Activated CD4-positive, alpha-beta memory T cell treated with anti-CD3 and anti-CD28 coated beads, Interleukin-2, amount 10 ng/mL, durations not matched to agents 7 days and 5 days (primary cell): ENCODE measurements around the gene MSH3. TPM values are rescaled to one million over a fixed set of nuclear protein-coding genes. Genes with fewer than 3 reads are reported as not detected.
"Not testable (repeated sequence)": the region's sequence is repeated elsewhere in the genome, so short reads cannot be mapped to it uniquely, and the experiment has no call there.

Source experiments
- CTCF ChIA-PET: fragments of 350-600 bp; sonication (Branson Sonifier 250); formaldehyde crosslinking; loops from one replicate; lab custom pipeline; 2021; ENCODE audit warnings: antibody characterized with exemption, inconsistent platforms; lab: Charles Lee
- POLR2A ChIA-PET: fragments of 350-600 bp; sonication (Branson Sonifier 250); formaldehyde crosslinking; loops from one replicate; lab custom pipeline; 2021; ENCODE audit warnings: antibody characterized with exemption; lab: Charles Lee
- DNase-seq: peaks from one replicate; pipeline ENCODE4 v3.0.0-alpha.2; 2020
- H3K27ac Mint-ChIP-seq: one replicate; pipeline ENCODE4 v1.8.0; 2021; ENCODE audit warnings: mild to moderate bottlenecking, mixed read lengths
- H3K27me3 Mint-ChIP-seq: one replicate; pipeline ENCODE4 v1.8.0; 2021; ENCODE audit warnings: mixed read lengths
- H3K36me3 Mint-ChIP-seq: one replicate; pipeline ENCODE4 v1.8.0; 2021; ENCODE audit warnings: low read depth, mixed read lengths
- H3K4me1 Mint-ChIP-seq: one replicate; pipeline ENCODE4 v1.8.0; 2021; ENCODE audit warnings: mixed read lengths
- H3K4me3 Mint-ChIP-seq: one replicate; pipeline ENCODE4 v1.8.0; 2021; ENCODE audit warnings: mild to moderate bottlenecking, mixed read lengths
- H3K9me3 Mint-ChIP-seq: one replicate; pipeline ENCODE4 v1.8.0; 2021; ENCODE audit warnings: mixed read lengths
- total RNA-seq, 2 experiments: library from RNA; stranded (reverse); gene quantifications; one replicate each; pipeline ENCODE4 v1.2.3, GENCODE V29; 2021

Gene MSH3
- total RNA-seq, 2 experiments from 2014 or later = 20.1 to 21.2 TPM

DNA sequence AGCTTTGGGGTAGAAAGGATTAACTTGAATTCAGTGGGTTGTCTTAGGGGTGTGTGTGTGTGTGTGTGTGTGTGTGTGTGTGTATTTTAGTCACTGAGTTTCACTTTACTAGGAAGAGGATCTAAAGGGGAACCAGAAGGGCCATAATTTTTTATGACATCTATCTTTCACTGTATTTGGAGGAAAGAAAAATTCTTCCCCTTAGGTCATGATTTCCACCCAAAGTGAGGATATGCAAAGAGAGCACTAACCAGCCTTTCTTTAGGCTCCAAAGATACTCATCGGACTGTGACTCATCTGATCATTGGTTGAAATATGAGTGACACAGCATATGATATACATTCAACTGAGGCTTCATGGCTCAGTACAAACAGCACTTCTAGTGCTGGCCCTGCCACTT, 230.5 kb downstream of the MSH3 start:
- Mint-ChIP-seq H3K36me3 (peaks cover 23% of the 10 kb centered on the region), H3K4me1 (peaks cover 12% of the 10 kb centered on the region), H3K27me3 (no peaks in the 10 kb centered on the region), H3K27ac (no peak overlapping the region), H3K9me3 (peaks cover 2% of the 10 kb centered on the region), H3K4me3 (no peak overlapping the region)
- ChIA-PET POLR2A (no interaction called here), CTCF (no interaction called here)
- DNase-seq = no peak

DNA sequence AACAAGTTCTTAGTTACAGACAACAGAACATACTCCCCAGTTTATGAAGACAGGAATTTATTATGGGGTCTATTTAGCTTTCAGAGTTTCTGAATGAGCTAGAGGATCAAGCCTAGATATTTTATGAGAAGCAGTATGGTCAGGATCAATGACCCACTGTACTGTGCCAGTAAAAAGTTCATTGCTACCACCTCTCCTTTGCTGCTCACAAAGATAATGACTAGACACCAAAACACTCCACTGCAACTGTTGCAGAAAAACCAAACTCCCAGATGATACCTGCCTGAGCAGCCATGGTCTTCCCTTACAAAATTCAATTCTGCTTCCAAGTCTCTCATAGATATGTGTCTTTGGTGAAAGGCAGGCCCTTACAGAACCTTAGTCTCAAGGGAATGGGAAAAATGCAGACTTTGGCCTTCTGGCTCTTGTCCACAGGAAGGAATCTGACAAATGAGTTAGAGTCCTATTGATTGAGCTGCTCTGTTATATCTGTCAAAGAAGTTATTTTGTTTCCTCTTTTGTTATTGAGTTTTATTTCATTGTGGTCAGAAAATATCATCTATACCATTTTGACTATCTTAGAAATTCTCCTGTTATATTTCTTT, 231.0 kb downstream of the MSH3 start:
- ChIA-PET CTCF (no interaction called here), POLR2A (no interaction called here)
- peaks cover 25% of the 10 kb centered on the region for H3K36me3 Mint-ChIP-seq
- DNase-seq = no peak
- no peak overlapping the region for H3K27ac Mint-ChIP-seq
- no peak overlapping the region for H3K4me3 Mint-ChIP-seq
- H3K9me3 Mint-ChIP-seq = peaks cover 3% of the 10 kb centered on the region
- no peaks in the 10 kb centered on the region for H3K27me3 Mint-ChIP-seq
- H3K4me1 Mint-ChIP-seq = peaks cover 12% of the 10 kb centered on the region

DNA sequence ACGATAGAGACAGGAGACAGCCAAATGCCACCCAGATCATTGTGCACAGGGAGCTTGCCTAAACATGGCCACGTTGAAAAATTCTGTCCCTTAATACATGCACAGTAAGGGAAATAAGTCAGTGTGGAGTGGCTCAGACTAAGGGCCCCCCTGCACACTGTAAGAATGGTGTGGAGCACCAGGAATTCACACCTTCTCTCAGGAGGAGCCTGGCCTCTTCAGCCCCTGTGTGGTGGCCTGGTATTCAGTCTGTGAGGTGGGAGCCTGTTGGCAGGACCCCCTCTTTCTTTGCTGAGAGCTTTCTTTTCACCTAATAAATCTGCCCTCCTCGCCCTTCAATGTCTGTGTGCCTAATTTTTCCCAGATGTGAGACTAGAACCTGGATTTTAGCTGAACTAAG, 239.6 kb downstream of the MSH3 start:
- H3K27ac Mint-ChIP-seq = no peak overlapping the region
- DNase-seq = no peak
- POLR2A ChIA-PET = no interaction called here
- no peak overlapping the region for H3K4me3 Mint-ChIP-seq
- no peaks in the 10 kb centered on the region for H3K4me1 Mint-ChIP-seq
- peaks cover 3% of the 10 kb centered on the region for H3K9me3 Mint-ChIP-seq
- CTCF ChIA-PET = no interaction called here
- no peaks in the 10 kb centered on the region for H3K27me3 Mint-ChIP-seq
- peaks cover 14% of the 10 kb centered on the region for H3K36me3 Mint-ChIP-seq

DNA sequence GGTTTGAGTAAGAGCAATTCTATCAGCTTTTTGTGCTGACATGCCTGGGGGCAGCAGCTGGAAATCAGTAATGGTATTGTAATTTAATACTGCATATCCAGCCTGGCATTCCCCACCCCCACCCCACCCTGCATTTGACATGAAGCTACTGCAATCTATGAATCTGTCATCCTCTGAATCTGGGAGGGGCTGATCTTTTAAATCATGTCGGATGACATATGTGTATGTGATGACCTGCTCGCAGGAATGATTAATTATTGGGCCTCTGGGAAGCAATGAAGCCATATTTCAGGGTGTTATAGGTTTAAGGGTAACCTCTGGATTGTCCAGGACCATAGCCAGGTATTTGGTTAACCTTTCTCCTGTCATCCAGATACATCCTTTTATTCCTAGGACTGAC, 241.1 kb downstream of the MSH3 start:
- Mint-ChIP-seq H3K4me1 (no peaks in the 10 kb centered on the region), H3K4me3 (no peak overlapping the region), H3K27me3 (no peaks in the 10 kb centered on the region), H3K27ac (no peak overlapping the region), H3K9me3 (peaks cover 2% of the 10 kb centered on the region), H3K36me3 (peaks cover 9% of the 10 kb centered on the region)
- ChIA-PET CTCF (no interaction called here), POLR2A (no interaction called here)
- no peak for DNase-seq

DNA sequence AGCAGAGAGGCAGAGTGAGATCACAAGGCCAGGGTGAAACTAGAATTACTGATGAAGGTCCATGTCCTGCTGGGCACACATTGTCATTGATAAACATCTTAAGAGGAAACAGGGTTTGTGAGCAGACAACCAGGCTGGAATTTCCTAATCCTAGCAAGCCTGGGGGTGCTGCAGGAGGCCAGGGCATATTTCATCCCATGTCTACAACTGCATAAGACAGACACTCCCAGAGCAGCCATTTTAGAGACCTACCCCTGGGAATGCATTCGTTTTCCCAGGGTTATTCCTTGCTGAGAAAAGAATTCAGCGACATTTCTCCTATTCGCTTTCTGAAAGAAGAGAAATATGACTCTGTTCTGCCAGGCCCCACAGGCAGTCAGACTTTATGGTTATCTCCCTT, 248.2 kb downstream of the MSH3 start:
- CTCF ChIA-PET, H3K4me1 Mint-ChIP-seq, H3K27me3 Mint-ChIP-seq, H3K4me3 Mint-ChIP-seq, POLR2A ChIA-PET, H3K9me3 Mint-ChIP-seq, DNase-seq, H3K27ac Mint-ChIP-seq: not testable (repeated sequence)
- H3K36me3 Mint-ChIP-seq = peaks cover 13% of the 10 kb centered on the region

DNA sequence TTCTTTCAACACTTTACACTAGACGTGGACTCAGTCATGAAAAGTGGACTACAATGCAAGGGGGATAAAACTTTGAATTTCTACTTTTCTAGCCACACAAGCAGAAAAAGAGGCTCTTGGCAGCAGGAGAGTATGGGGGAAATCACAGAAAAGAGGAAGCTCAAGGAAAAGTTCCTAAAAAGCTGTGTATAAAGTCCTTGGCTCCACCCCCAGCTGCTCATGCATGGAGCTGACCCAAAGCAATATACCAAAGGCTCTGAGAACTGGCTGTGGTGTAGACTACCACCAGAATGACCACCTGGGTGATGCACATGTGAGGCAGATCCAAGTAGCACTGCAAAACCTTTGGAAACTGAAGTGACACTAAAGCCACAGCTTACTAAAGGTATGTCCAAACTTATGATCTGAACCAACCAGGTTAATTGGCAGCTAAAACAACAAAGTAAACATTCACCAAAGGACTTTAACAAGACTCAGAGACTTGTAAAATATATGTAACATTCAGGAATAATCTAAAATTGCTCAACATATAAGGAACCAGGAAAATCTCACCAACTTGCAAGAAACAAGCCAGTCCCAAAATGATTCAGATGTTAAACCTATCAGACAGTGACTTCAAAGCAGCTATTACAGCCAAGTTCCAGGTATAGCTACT, 250.2 kb downstream of the MSH3 start:
- H3K27me3 Mint-ChIP-seq = no peaks in the 10 kb centered on the region
- H3K36me3 Mint-ChIP-seq = peaks cover 13% of the 10 kb centered on the region
- ChIA-PET CTCF (no interaction called here), POLR2A (no interaction called here)
- no peaks in the 10 kb centered on the region for H3K4me1 Mint-ChIP-seq
- peaks cover 9% of the 10 kb centered on the region for H3K9me3 Mint-ChIP-seq
- no peak overlapping the region for H3K4me3 Mint-ChIP-seq
- DNase-seq = no peak
- H3K27ac Mint-ChIP-seq = no peak overlapping the region

DNA sequence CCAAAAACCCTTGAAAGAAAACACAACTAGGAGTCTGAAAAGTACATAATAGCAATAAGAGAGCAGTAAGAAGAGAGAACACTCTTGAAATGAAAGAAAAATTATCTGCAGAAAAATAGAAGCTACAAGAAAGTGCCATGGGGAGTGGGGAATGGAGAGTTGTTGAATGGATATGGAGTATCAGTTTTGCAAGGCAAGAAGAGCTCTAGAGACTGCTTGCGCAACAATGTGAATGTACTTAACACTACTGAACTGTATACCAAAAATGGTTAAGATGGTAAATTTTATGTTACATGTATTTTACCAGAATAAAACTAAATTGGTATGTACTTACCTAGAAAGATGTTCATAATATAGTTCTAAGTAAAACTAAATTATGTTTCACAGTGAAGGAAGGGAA, 251.0 kb downstream of the MSH3 start:
- no peak overlapping the region for H3K27ac Mint-ChIP-seq
- H3K4me1 Mint-ChIP-seq = no peaks in the 10 kb centered on the region
- peaks cover 9% of the 10 kb centered on the region for H3K9me3 Mint-ChIP-seq
- POLR2A ChIA-PET = no interaction called here
- no peak overlapping the region for H3K4me3 Mint-ChIP-seq
- no peak for DNase-seq
- peaks cover 13% of the 10 kb centered on the region for H3K36me3 Mint-ChIP-seq
- CTCF ChIA-PET = no interaction called here
- no peaks in the 10 kb centered on the region for H3K27me3 Mint-ChIP-seq

DNA sequence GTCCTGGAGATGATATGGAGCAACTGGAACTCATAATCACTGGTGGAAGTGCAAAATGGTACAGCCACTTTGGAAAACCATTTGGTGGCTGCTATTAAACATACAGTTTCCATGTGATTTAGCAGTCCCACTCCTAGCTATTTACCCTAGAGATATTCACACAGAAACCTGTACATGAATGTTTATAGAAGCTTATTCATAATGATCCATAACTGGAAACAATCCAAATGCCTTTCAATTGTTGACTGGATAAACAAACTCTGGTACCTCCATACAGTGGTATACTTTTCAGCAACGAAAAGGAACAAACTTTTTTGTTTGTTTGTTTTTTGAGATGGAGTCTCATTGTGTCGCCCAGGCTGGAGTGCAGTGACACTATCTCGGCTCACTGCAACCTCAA, 258.0 kb downstream of the MSH3 start:
- no peaks in the 10 kb centered on the region for H3K36me3 Mint-ChIP-seq
- CTCF ChIA-PET = no interaction called here
- no peaks in the 10 kb centered on the region for H3K27me3 Mint-ChIP-seq
- H3K9me3 Mint-ChIP-seq = peaks cover 4% of the 10 kb centered on the region
- H3K27ac Mint-ChIP-seq = no peak overlapping the region
- H3K4me3 Mint-ChIP-seq = no peak overlapping the region
- peaks cover 5% of the 10 kb centered on the region for H3K4me1 Mint-ChIP-seq
- DNase-seq = no peak
- POLR2A ChIA-PET = no interaction called here

DNA sequence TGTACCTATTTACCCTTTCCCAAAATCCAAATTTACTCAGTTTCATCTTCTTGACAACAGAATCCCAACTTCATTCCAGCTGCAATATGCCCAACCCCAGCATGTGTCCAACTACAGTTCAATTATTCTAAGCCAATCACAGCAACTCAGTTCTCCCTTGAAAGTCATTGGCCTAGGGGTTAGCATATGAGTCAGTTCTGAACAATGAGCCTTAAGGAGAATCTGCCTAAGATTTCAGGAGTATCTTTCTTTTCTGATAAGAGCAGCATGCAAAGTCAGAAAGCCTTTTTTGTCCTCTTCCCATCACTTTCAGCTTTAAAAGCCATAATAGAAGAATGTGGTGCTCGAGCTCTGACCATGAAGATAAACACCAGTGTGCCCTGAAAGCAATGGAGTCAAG, 261.3 kb downstream of the MSH3 start:
- POLR2A ChIA-PET = no interaction called here
- Mint-ChIP-seq H3K27ac (no peak overlapping the region), H3K36me3 (peaks cover 4% of the 10 kb centered on the region), H3K27me3 (no peaks in the 10 kb centered on the region), H3K9me3 (peaks cover 4% of the 10 kb centered on the region), H3K4me1 (peaks cover 9% of the 10 kb centered on the region), H3K4me3 (no peak overlapping the region)
- CTCF ChIA-PET = no interaction called here
- no peak for DNase-seq

DNA sequence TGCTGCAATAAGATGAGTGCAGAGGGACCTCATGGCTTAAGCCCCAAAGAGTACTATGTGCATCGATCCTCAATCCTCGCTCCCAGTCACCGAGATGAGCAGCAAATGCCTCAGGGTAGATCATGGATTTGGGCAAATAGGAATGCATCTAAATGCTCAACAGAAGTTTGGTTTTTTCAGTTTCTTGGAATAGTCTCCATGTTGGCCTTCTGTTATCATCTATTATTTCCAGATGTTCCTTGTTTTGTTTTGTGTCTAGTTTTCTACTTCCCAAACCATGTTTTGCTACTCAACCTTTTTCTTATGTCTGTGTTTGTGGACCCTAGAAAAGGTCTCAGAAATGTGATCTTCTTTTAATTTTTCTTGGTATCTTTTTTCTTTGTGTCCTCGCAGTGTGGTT, 262.2 kb downstream of the MSH3 start:
- Mint-ChIP-seq H3K9me3 (peaks cover 4% of the 10 kb centered on the region), H3K27ac (no peak overlapping the region), H3K4me1 (peaks cover 9% of the 10 kb centered on the region), H3K27me3 (no peaks in the 10 kb centered on the region), H3K36me3 (peaks cover 4% of the 10 kb centered on the region), H3K4me3 (no peak overlapping the region)
- CTCF ChIA-PET = interaction anchor here (0.7 kb wide), 1 partner anchor 19 kb away, joined by 3 read pairs; no protein-coding TSS in a partner anchor
- DNase-seq = no peak
- POLR2A ChIA-PET = no interaction called here

DNA sequence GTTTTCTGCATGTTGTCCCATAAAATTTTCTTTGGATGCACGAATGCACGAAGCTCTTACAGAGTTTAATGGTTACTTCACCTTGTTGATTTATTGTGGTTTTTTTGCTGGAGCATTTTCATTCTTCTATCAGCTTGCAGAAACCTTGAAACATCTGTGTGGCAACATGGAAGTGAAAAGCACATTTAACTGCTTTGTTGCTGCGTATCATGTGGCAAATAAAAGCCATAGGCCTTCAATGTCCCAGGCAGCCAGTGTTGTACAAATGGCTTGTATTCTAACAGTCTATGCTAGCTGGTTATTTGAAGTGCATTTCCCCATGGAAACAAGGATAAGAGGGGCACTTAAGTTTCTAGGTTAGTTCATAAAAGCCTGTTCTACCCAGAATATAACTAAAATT, 263.2 kb downstream of the MSH3 start:
- Mint-ChIP-seq H3K36me3 (peaks cover 4% of the 10 kb centered on the region), H3K27me3 (no peaks in the 10 kb centered on the region), H3K4me1 (peaks cover 9% of the 10 kb centered on the region), H3K27ac (no peak overlapping the region), H3K4me3 (no peak overlapping the region), H3K9me3 (no peaks in the 10 kb centered on the region)
- CTCF ChIA-PET = interaction anchor here (0.7 to 1.2 kb wide), 2 partner anchors 14 to 18 kb away, joined by 3 to 6 read pairs; no protein-coding TSS in a partner anchor
- POLR2A ChIA-PET = no interaction called here
- no peak for DNase-seq

DNA sequence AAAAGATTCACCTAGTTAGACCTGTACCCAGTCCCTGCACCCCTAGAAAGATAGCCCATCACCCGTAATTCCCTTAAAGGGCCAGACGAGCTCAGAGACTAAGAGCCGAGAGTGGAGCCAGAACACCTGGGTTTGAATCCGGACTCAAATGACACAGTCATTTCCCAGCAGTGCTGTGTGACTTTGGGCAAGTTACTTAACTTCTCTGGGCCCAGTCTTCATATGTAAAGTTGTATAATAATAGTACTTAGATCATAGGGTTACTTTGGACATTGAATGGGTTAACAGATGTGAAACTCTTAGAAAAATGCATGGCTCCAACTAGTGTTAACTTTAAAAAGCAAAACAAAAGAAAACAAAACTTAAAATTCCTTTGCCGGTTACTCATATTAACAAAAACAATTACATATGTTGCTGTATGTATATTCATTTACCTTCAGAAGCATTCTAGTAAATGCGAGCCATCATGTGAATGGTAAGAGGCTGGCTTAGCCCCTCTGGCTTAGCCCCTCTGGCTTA, 265.3 kb downstream of the MSH3 start:
- Mint-ChIP-seq H3K4me1 (peaks cover 9% of the 10 kb centered on the region), H3K27ac (no peak overlapping the region), H3K27me3 (no peaks in the 10 kb centered on the region), H3K4me3 (no peak overlapping the region), H3K9me3 (no peaks in the 10 kb centered on the region), H3K36me3 (peaks cover 4% of the 10 kb centered on the region)
- CTCF ChIA-PET = no interaction called here
- DNase-seq = no peak
- POLR2A ChIA-PET = no interaction called here

DNA sequence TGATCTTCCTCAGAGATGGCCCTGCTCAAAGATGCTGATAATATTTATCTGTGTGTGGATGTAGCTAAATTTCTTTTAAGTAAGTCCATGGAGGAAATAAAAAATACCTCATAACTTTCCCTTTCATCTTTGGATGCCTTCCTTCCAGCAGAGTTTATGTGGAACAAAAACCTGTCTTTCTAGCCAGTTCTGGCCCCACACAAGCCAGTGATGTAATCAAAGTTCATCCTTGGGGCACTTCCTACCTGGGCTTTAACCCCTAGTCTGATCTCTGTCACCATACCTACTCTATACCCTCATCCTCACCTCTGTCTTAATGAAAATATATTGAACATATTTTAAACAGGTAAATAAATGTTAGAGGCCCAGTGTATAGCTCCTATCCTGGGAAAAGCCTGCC, 265.9 kb downstream of the MSH3 start:
- no peak for DNase-seq
- H3K4me3 Mint-ChIP-seq = no peak overlapping the region
- H3K27ac Mint-ChIP-seq = no peak overlapping the region
- no peaks in the 10 kb centered on the region for H3K27me3 Mint-ChIP-seq
- ChIA-PET CTCF (no interaction called here), POLR2A (no interaction called here)
- no peaks in the 10 kb centered on the region for H3K9me3 Mint-ChIP-seq
- H3K36me3 Mint-ChIP-seq = peaks cover 4% of the 10 kb centered on the region
- H3K4me1 Mint-ChIP-seq = peaks cover 9% of the 10 kb centered on the region

DNA sequence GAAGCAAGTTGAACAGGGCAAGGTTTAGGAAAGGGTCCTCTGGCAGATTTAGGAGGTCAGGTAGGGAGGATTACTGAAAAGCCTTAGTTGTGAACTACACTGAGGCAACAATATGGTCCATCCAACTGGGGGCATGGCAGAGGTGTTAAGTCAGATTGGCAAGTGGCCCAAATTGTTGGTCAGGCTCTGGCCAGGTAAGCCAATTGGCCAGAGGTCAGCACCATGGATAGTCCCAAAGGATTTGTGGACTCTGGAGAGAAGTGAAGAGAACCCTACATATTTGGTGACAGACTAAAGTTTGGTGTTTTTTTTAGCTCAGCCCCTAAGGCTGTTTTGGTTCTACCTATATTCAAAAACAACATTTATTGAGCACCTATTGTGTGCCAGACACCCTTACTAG, 266.6 kb downstream of the MSH3 start:
- peaks cover 9% of the 10 kb centered on the region for H3K4me1 Mint-ChIP-seq
- POLR2A ChIA-PET = no interaction called here
- peaks cover 4% of the 10 kb centered on the region for H3K36me3 Mint-ChIP-seq
- no peak for DNase-seq
- no peaks in the 10 kb centered on the region for H3K27me3 Mint-ChIP-seq
- no peaks in the 10 kb centered on the region for H3K9me3 Mint-ChIP-seq
- H3K27ac Mint-ChIP-seq = no peak overlapping the region
- no peak overlapping the region for H3K4me3 Mint-ChIP-seq
- CTCF ChIA-PET = no interaction called here
